Body of pancreas (tissue), 4 donors: ENCODE data around the gene SLC9A9. TPM values are rescaled to one million over a fixed set of nuclear protein-coding genes. Genes with fewer than 3 reads are reported as not detected.

ENCODE experiments used
- ATAC-seq: fragments of 150-250 bp; one replicate; pipeline ENCODE4 v1.9.1; 2016
- DNase-seq, 4 donors: peaks; one replicate each; pipeline ENCODE4 v3.0.0-alpha.2; 2019
- H3K27ac ChIP-seq, 4 donors: fragments of 200-600 bp; sonication (generic); 1 replicate in 3 of 4; 2 replicates in 1 of 4; pipeline versions ENCODE4 v1.5.1 to v1.6.1; 2016 to 2019; ENCODE audit warnings: mild to moderate bottlenecking in 1 of 4, mixed read lengths in 1 of 4, moderate library complexity in 1 of 4
- H3K27me3 ChIP-seq, 2 donors: fragments of 200-600 bp; sonication (generic); one replicate each; pipeline ENCODE4 v1.6.0; 2016; ENCODE audit warnings: mild to moderate bottlenecking in 1 of 2
- H3K36me3 ChIP-seq, 2 donors: fragments of 200-600 bp; sonication (generic); replicated peaks in 1 of 2; 2 replicates each; pipeline ENCODE4 v1.5.1; 2016; ENCODE audit warnings: low read depth in 2 of 2; ENCODE audit not compliant: insufficient read depth in 1 of 2
- H3K4me1 ChIP-seq: fragments of 200-600 bp; sonication (generic); one replicate; pipeline ENCODE4 v1.6.0; 2016
- H3K4me3 ChIP-seq, 2 donors: fragments of 200-600 bp; sonication (generic); 1 replicate in 1 of 2; 2 replicates in 1 of 2; pipeline ENCODE4 v1.5.1; 2016 to 2019
- H3K9me3 ChIP-seq, 3 donors: fragments of 200-600 bp; sonication (generic); 1 replicate in 2 of 3; 2 replicates in 1 of 3; pipeline ENCODE4 v1.5.1; 2016
- POLR2A ChIP-seq, 3 donors: fragments of 450-650 bp; IDR thresholded peaks; one replicate each; pipeline ENCODE4 v1.6.1; 2016; ENCODE audit warnings: antibody characterized with exemption in 3 of 3, mild to moderate bottlenecking in 2 of 3
- WGBS, 2 donors: methylation state at CpG; one replicate each; pipeline ENCODE4 v1.1.5; 2017; 5-methylcytosine and 5-hydroxymethylcytosine counted together
- intact Hi-C: fragments of 100-400 bp; cut with DNase I; formaldehyde crosslinking; loops from one replicate; pipeline ENCODE4 v1.15.1; 2023
- total RNA-seq, 2 donors: library from RNA; depleted of rRNA; stranded (reverse); fragments of >200 nt; gene quantifications; one replicate each; pipeline ENCODE4 v1.1.0, GENCODE V29; 2016
- TF ChIP-seq, protein P1 (sequence below), 7 experiments: fragments of 450-650 bp in 4 of 7; fragments of 200-600 bp in 3 of 7; sonication (generic) in 3 of 7; IDR thresholded peaks; one replicate each; pipeline ENCODE4 v1.5.1; 2016 to 2019; ENCODE audit warnings: antibody characterized with exemption in 7 of 7

SLC9A9 gene
- total RNA-seq, 2 donors from 2014 or later = 1.6 to 2.3 TPM

GRCh38 chr3:143329567-143330211, 518.6 kb downstream of the SLC9A9 start:
- Histone ChIP-seq H3K4me3 (no peak overlapping the region), H3K27me3 (no peaks in the 10 kb centered on the region), H3K27ac (no peak overlapping the region), H3K4me1 (no peaks in the 10 kb centered on the region), H3K9me3 (no peaks in the 10 kb centered on the region), H3K36me3 (no peaks in the 10 kb centered on the region)
- DNase-seq (peak in 1 of 4 donors; percentile 7), ATAC-seq (no peak)
- WGBS, 2 donors = 48 to 55% methylated on average over 19 of the region's 19 CpGs
- intact Hi-C loops = no loop called here
- TF ChIP-seq POLR2A (IDR thresholded peaks at IDR 0.05) = no peak
- TF ChIP-seq, protein P1, sequence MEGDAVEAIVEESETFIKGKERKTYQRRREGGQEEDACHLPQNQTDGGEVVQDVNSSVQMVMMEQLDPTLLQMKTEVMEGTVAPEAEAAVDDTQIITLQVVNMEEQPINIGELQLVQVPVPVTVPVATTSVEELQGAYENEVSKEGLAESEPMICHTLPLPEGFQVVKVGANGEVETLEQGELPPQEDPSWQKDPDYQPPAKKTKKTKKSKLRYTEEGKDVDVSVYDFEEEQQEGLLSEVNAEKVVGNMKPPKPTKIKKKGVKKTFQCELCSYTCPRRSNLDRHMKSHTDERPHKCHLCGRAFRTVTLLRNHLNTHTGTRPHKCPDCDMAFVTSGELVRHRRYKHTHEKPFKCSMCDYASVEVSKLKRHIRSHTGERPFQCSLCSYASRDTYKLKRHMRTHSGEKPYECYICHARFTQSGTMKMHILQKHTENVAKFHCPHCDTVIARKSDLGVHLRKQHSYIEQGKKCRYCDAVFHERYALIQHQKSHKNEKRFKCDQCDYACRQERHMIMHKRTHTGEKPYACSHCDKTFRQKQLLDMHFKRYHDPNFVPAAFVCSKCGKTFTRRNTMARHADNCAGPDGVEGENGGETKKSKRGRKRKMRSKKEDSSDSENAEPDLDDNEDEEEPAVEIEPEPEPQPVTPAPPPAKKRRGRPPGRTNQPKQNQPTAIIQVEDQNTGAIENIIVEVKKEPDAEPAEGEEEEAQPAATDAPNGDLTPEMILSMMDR (IDR thresholded peaks at IDR 0.05) = no peak

DNA sequence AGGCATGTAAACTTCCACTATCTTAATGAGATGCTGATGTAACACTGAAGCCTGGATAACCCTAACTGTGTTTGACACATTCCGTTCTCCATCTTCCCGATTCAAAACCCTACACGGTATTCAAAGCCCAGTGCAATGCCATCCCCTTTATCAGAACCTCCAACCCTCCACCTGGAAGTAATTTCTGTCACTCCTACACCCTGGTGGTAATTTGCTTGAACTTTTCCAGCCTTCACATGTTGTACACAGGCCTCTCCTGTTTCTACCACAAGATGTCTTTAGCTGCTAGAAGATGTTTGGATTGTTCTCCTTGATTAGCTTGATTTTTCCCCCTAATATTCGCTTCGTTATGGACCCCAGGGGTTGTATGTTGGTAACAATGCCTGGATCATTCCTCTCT, 519.8 kb downstream of the SLC9A9 start:
- intact Hi-C loops = no loop called here
- DNase-seq (no peak), ATAC-seq (no peak)
- H3K27me3 ChIP-seq = no peaks in the 10 kb centered on the region
- WGBS, 2 donors = 64 to 82% methylated on average over 5 of the region's 5 CpGs
- TF ChIP-seq, protein P1 (IDR thresholded peaks at IDR 0.05) = no peak
- TF ChIP-seq POLR2A (IDR thresholded peaks at IDR 0.05) = no peak
- no peaks in the 10 kb centered on the region for H3K36me3 ChIP-seq
- H3K4me3 ChIP-seq = no peak overlapping the region
- H3K27ac ChIP-seq = no peak overlapping the region
- no peaks in the 10 kb centered on the region for H3K4me1 ChIP-seq
- no peaks in the 10 kb centered on the region for H3K9me3 ChIP-seq

DNA sequence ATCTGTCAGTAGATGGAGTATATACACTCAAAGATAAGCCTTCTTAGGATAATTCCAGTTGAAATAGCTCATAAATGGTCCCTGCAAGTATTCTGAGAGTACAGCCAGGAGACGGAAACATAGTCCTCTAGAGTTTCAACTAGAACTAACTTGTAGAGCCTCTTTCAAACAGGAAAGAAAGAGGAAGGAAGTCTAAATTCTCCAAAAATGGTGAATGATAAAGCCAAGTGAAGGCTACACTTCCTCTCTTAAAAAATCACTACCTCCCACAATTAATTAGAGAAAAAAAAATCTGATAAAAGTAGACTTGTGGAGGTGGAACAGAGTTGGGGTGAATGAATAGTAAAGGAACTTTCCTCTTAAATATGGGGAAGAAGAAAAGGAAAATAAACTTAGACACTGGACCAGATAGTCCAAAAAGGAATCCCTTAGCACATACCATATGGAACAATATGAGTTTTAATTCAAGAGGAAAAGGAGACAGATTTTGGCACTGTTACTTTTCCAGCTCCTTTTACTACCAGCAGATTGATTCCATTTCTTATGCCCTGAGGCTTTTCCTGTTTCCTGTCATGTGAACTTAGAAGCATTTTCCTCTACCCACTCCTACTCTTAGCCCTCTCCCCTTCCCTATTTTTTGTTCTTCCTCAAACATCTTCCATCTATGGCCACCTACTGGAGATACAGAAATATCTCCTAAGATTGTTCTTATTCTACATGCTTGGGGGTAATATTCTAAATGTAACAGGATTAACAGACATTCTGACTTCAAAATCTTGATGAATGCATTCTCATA, 521.1 kb downstream of the SLC9A9 start:
- H3K27ac ChIP-seq = no peak overlapping the region
- DNase-seq = no peak
- TF ChIP-seq POLR2A (IDR thresholded peaks at IDR 0.05) = no peak
- TF ChIP-seq, protein P1 (IDR thresholded peaks at IDR 0.05) = no peak
- intact Hi-C loops = no loop called here
- no peaks in the 10 kb centered on the region for H3K27me3 ChIP-seq
- 76 to 78% methylated on average over 1 of the region's 1 CpG for WGBS, 2 donors
- no peaks in the 10 kb centered on the region for H3K4me1 ChIP-seq
- H3K36me3 ChIP-seq = no peaks in the 10 kb centered on the region
- H3K4me3 ChIP-seq = no peak overlapping the region
- no peak for ATAC-seq
- no peaks in the 10 kb centered on the region for H3K9me3 ChIP-seq

DNA sequence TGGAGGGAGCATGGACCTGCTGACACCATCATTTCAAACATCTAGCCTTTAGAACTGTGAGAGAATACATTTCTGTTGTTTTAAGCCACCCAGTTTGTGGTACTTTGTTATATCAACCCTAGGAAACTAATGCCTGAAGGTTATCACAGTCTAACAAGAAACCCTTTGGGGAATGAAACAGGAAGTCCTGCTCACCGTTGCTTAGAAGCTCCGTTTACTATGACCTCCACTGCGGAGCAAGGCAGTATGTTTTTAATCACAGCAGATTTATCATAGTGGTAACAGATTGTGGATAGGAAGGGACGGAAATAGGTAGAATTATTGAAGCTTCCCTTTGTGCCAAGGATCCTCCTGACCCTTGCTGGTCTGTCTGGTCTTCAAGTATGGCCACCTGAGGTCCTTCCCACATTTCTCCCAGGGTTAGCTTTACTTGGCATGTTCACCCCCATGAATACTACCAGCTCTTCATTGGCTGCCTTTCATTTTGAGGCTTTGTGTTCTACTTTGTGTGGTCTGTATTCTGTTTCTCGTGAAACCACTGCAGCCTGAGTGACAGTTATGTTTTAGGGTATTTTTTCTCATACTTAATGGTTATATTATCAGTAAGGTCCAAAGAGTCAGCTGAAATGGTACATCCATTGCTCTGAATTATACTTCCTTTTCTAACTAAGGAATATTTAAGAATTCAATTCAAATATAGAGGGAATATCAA, 527.1 kb downstream of the SLC9A9 start:
- no peak for DNase-seq
- Histone ChIP-seq H3K4me3 (no peak overlapping the region), H3K36me3 (no peaks in the 10 kb centered on the region), H3K9me3 (no peaks in the 10 kb centered on the region), H3K27me3 (no peaks in the 10 kb centered on the region), H3K4me1 (no peaks in the 10 kb centered on the region), H3K27ac (no peak overlapping the region)
- no peak for ATAC-seq
- WGBS, 2 donors = 48 to 49% methylated on average over 5 of the region's 5 CpGs
- TF ChIP-seq, protein P1 (IDR thresholded peaks at IDR 0.05) = no peak
- no peak for TF ChIP-seq POLR2A (IDR thresholded peaks at IDR 0.05)
- intact Hi-C loops = no loop called here
